Duodenal mucosa (tissue), 2 donors: ENCODE measurements around the gene MLLT1.

Experiments used
- H3K27ac ChIP-seq: one replicate; pipeline ENCODE4 v1.7.0; 2013; ENCODE audit warnings: low read depth, low read length
- H3K27me3 ChIP-seq, 2 donors: one replicate each; pipeline ENCODE4 v1.7.0; 2013; ENCODE audit warnings: low read length in 2 of 2, control low read depth in 1 of 2; ENCODE audit not compliant: insufficient read depth in 2 of 2, control insufficient read depth in 1 of 2
- H3K36me3 ChIP-seq, 2 donors: one replicate each; pipeline ENCODE4 v1.7.0; 2013; ENCODE audit warnings: low read length in 2 of 2, control low read depth in 1 of 2; ENCODE audit not compliant: insufficient read depth in 2 of 2, control insufficient read depth in 1 of 2
- H3K4me1 ChIP-seq, 2 donors: one replicate each; pipeline ENCODE4 v1.7.0; 2013; ENCODE audit warnings: low read length in 2 of 2, control low read depth in 1 of 2; ENCODE audit not compliant: insufficient read depth in 2 of 2, control insufficient read depth in 1 of 2
- H3K4me3 ChIP-seq, 2 donors: one replicate each; pipeline ENCODE4 v1.7.0; 2013; ENCODE audit warnings: low read length in 2 of 2, low read depth in 1 of 2
- H3K9ac ChIP-seq, 2 donors: one replicate each; pipeline ENCODE4 v1.7.0; 2013; ENCODE audit warnings: low read length in 2 of 2, low read depth in 1 of 2
- H3K9me3 ChIP-seq, 2 donors: one replicate each; pipeline ENCODE4 v1.7.0; 2013; ENCODE audit warnings: low read length in 2 of 2, control low read depth in 1 of 2; ENCODE audit not compliant: control insufficient read depth in 1 of 2

MLLT1 gene

GRCh38 chr19:6229951-6230712 is 49.6 kb downstream of the MLLT1 start:
- Histone ChIP-seq H3K4me1 (peaks cover 7 to 23% of the 10 kb centered on the region in 2 donors), H3K9me3 (no peaks in the 10 kb centered on the region), H3K9ac (no peak overlapping the region), H3K4me3 (no peak overlapping the region), H3K27ac (no peak overlapping the region), H3K36me3 (peaks cover 11 to 19% of the 10 kb centered on the region in 2 donors), H3K27me3 (no peaks in the 10 kb centered on the region)

- Histone ChIP-seq H3K4me3 (no peak overlapping the region), H3K36me3 (peaks cover 11 to 19% of the 10 kb centered on the region in 2 donors), H3K4me1 (peaks cover 7 to 16% of the 10 kb centered on the region in 2 donors), H3K9me3 (no peaks in the 10 kb centered on the region), H3K9ac (no peak overlapping the region), H3K27ac (no peak overlapping the region), H3K27me3 (no peaks in the 10 kb centered on the region)
Measured at GRCh38 chr19:6229216-6229913, 50.4 kb downstream of the MLLT1 start.

- H3K9me3 ChIP-seq = no peaks in the 10 kb centered on the region
- peaks cover 7 to 11% of the 10 kb centered on the region in 2 donors for H3K4me1 ChIP-seq
- H3K4me3 ChIP-seq = no peak overlapping the region
- H3K27me3 ChIP-seq = no peaks in the 10 kb centered on the region
- H3K27ac ChIP-seq = no peak overlapping the region
- peaks cover 11 to 25% of the 10 kb centered on the region in 2 donors for H3K36me3 ChIP-seq
- no peak overlapping the region for H3K9ac ChIP-seq
Measured at GRCh38 chr19:6228551-6229215, 51.1 kb downstream of the MLLT1 start.

- Histone ChIP-seq H3K9ac (no peak overlapping the region), H3K4me3 (no peak overlapping the region), H3K4me1 (peaks cover 6 to 11% of the 10 kb centered on the region in 2 donors), H3K27ac (no peak overlapping the region), H3K27me3 (no peaks in the 10 kb centered on the region), H3K9me3 (no peaks in the 10 kb centered on the region), H3K36me3 (peaks cover 11 to 25% of the 10 kb centered on the region in 2 donors)
Measured at GRCh38 chr19:6227936-6228325, 51.8 kb downstream of the MLLT1 start.

GRCh38 chr19:6227156-6227935 is 52.4 kb downstream of the MLLT1 start:
- H3K9me3 ChIP-seq = no peaks in the 10 kb centered on the region
- H3K4me3 ChIP-seq = no peak overlapping the region
- peaks cover under 1 to 8% of the 10 kb centered on the region in 2 donors for H3K4me1 ChIP-seq
- no peaks in the 10 kb centered on the region for H3K27me3 ChIP-seq
- H3K9ac ChIP-seq = no peak overlapping the region
- H3K36me3 ChIP-seq = peaks cover 11 to 29% of the 10 kb centered on the region in 2 donors
- no peak overlapping the region for H3K27ac ChIP-seq

GRCh38 chr19:6226444-6227155 is 53.2 kb downstream of the MLLT1 start:
- Histone ChIP-seq H3K9me3 (no peaks in the 10 kb centered on the region), H3K4me1 (peaks cover 0 to 8% of the 10 kb centered on the region in 2 donors), H3K4me3 (no peak overlapping the region), H3K36me3 (peaks cover 11 to 35% of the 10 kb centered on the region in 2 donors), H3K27ac (no peak overlapping the region), H3K27me3 (no peaks in the 10 kb centered on the region), H3K9ac (no peak overlapping the region)

GRCh38 chr19:6226012-6226411 is 53.8 kb downstream of the MLLT1 start:
- H3K27ac ChIP-seq = no peak overlapping the region
- H3K4me1 ChIP-seq = peaks cover 0 to 8% of the 10 kb centered on the region in 2 donors
- peaks cover 11 to 41% of the 10 kb centered on the region in 2 donors for H3K36me3 ChIP-seq
- H3K9ac ChIP-seq = no peak overlapping the region
- H3K27me3 ChIP-seq = no peaks in the 10 kb centered on the region
- no peak overlapping the region for H3K4me3 ChIP-seq
- no peaks in the 10 kb centered on the region for H3K9me3 ChIP-seq

DNA sequence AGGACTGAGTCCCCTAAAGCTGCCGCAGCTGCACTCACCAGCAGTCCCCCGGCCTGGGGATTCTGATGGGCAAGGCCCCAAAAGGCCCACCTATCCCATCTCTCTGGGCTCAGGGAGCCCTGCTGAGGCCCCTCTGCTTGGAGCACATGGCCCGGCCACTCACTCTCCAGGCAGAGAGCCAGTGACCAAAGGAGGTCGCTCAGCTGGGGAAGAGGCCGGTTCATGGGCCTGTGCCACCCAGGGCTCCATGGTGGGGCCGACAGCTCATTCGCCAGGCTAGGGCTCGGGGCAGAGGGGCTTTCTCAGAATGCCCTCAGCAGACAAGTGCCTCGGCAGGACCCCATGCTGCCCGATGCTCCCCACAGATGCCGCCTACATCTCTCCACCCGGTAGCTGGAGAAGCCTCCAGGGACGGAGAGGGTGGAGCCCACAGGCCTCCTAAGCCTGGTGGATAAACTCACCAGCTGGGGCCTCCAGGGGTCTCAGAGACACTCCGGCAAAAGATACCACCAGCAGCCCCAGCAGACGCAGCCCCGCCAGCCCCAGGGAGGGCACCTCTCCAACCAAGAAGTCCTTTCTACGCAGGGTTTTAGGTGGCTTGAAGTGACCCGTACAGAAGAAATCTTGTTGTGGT is 54.4 kb downstream of the MLLT1 start:
- Histone ChIP-seq H3K36me3 (peaks cover 10 to 40% of the 10 kb centered on the region in 2 donors), H3K4me3 (no peak overlapping the region), H3K27ac (no peak overlapping the region), H3K9ac (no peak overlapping the region), H3K9me3 (no peaks in the 10 kb centered on the region), H3K4me1 (peaks cover 0 to 13% of the 10 kb centered on the region in 2 donors), H3K27me3 (no peaks in the 10 kb centered on the region)

GRCh38 chr19:6224308-6224675 is 55.5 kb downstream of the MLLT1 start:
- Histone ChIP-seq H3K9me3 (no peaks in the 10 kb centered on the region), H3K9ac (no peak overlapping the region), H3K27me3 (no peaks in the 10 kb centered on the region), H3K27ac (no peak overlapping the region), H3K4me1 (peaks cover 3 to 17% of the 10 kb centered on the region in 2 donors), H3K36me3 (peaks cover 6 to 39% of the 10 kb centered on the region in 2 donors), H3K4me3 (no peak overlapping the region)
